GM23338 (cell line): ENCODE measurements around the gene CELA3A. TPM values are rescaled to one million over a fixed set of nuclear protein-coding genes. Genes with fewer than 3 reads are reported as not detected.

Source experiments
- ATAC-seq: fragments of 200-7000 bp; cut with Tn5 transposase; 3 replicates; pipeline ENCODE4 v1.9.1; 2020
- DNase-seq: peaks from one replicate; pipeline ENCODE4 v3.0.0-alpha.2; 2015; ENCODE audit warnings: low spot score
- H2AFZ ChIP-seq: fragments of 200-600 bp; sonication (generic); 2 replicates; pipeline ENCODE4 v1.8.0; 2016; ENCODE audit warnings: antibody characterized with exemption, mild to moderate bottlenecking, moderate library complexity
- H3F3A ChIP-seq: fragments of 200-600 bp; sonication (generic); replicated peaks from 2 replicates; pipeline ENCODE4 v1.8.0; 2017; ENCODE audit warnings: antibody characterized with exemption, mixed run types, low read depth
- H3K27ac ChIP-seq: fragments of 200-600 bp; sonication (generic); 2 replicates; pipeline ENCODE4 v1.6.1; 2016; ENCODE audit warnings: low read depth
- H3K27me3 ChIP-seq: fragments of 200-600 bp; sonication (generic); 2 replicates; pipeline ENCODE4 v1.8.0; 2016; ENCODE audit warnings: mild to moderate bottlenecking, mixed run types, moderate library complexity; ENCODE audit not compliant: insufficient read depth
- H3K36me3 ChIP-seq: fragments of 200-600 bp; sonication (generic); 2 replicates; pipeline ENCODE4 v1.8.0; 2016; ENCODE audit warnings: mild to moderate bottlenecking; ENCODE audit not compliant: insufficient read depth
- H3K4me1 ChIP-seq: fragments of 200-600 bp; sonication (generic); 2 replicates; pipeline ENCODE4 v1.8.0; 2016; ENCODE audit warnings: mild to moderate bottlenecking, moderate library complexity; ENCODE audit not compliant: insufficient read depth
- H3K4me2 ChIP-seq: fragments of 200-600 bp; sonication (generic); 2 replicates; pipeline ENCODE4 v1.7.1; 2017; ENCODE audit warnings: mixed run types
- H3K4me3 ChIP-seq: fragments of 200-600 bp; sonication (generic); 2 replicates; pipeline ENCODE4 v1.6.1; 2016; ENCODE audit warnings: mixed run types
- H3K79me2 ChIP-seq: fragments of 200-600 bp; sonication (generic); replicated peaks from 2 replicates; pipeline ENCODE4 v1.8.0; 2017; ENCODE audit warnings: mild to moderate bottlenecking; ENCODE audit not compliant: insufficient read depth
- H3K9me2 ChIP-seq: fragments of 200-600 bp; sonication (generic); 2 replicates; pipeline ENCODE4 v1.8.0; 2017; ENCODE audit not compliant: insufficient read depth
- H4K20me1 ChIP-seq: fragments of 200-600 bp; sonication (generic); replicated peaks from 2 replicates; pipeline ENCODE4 v1.8.0; 2017; ENCODE audit warnings: mild to moderate bottlenecking; ENCODE audit not compliant: insufficient read depth
- H3K27ac Mint-ChIP-seq: 2 replicates; pipeline ENCODE4 v1.8.0; 2020; ENCODE audit warnings: inconsistent platforms, mild to moderate bottlenecking, moderate library complexity, mixed read lengths
- H3K27me3 Mint-ChIP-seq: 3 replicates; pipeline ENCODE4 v1.8.0; 2022; ENCODE audit warnings: low read depth, mild to moderate bottlenecking, moderate library complexity, mixed read lengths, inconsistent platforms; ENCODE audit not compliant: insufficient read depth, poor library complexity
- H3K36me3 Mint-ChIP-seq: 3 replicates; pipeline ENCODE4 v1.8.0; 2021; ENCODE audit warnings: low read depth, mild to moderate bottlenecking, inconsistent platforms, moderate library complexity, mixed read lengths
- H3K4me1 Mint-ChIP-seq: 3 replicates; pipeline ENCODE4 v1.8.0; 2020; ENCODE audit warnings: mild to moderate bottlenecking, inconsistent platforms, mixed read lengths
- H3K4me3 Mint-ChIP-seq: 3 replicates; pipeline ENCODE4 v1.8.0; 2021; ENCODE audit warnings: moderate library complexity, mild to moderate bottlenecking, inconsistent platforms, mixed read lengths
- H3K9me3 Mint-ChIP-seq: 3 replicates; pipeline ENCODE4 v1.8.0; 2020; ENCODE audit warnings: moderate library complexity, mild to moderate bottlenecking, inconsistent platforms, mixed read lengths
- CREB1 ChIP-seq: fragments of 250-450 bp; sonication (Bioruptor Pico); IDR thresholded peaks from 2 replicates; pipeline ENCODE4 v1.5.0; 2020; ENCODE audit warnings: low read depth, mild to moderate bottlenecking, moderate library complexity
- EZH2 ChIP-seq: fragments of 200-600 bp; sonication (generic); IDR thresholded peaks from one replicate; pipeline ENCODE4 v1.8.0; 2017; ENCODE audit warnings: antibody characterized with exemption, mild to moderate bottlenecking, low read depth; ENCODE audit not compliant: unreplicated experiment
- EZH2phosphoT487 ChIP-seq: fragments of 200-600 bp; sonication (generic); IDR thresholded peaks from one replicate; pipeline ENCODE4 v1.8.1; 2018; ENCODE audit warnings: antibody characterized with exemption; ENCODE audit not compliant: unreplicated experiment
- JUNB ChIP-seq: IDR thresholded peaks from one replicate; pipeline ENCODE4 v1.6.1; 2016; ENCODE audit warnings: antibody characterized with exemption; ENCODE audit not compliant: unreplicated experiment
- NANOG ChIP-seq: IDR thresholded peaks from 2 replicates; pipeline ENCODE4 v1.6.1; 2016; ENCODE audit warnings: antibody characterized with exemption, borderline replicate concordance
- POLR2AphosphoS5 ChIP-seq: IDR thresholded peaks from 2 replicates; pipeline ENCODE4 v1.6.1; 2016; ENCODE audit warnings: antibody characterized with exemption, low read depth
- REST ChIP-seq: IDR thresholded peaks from one replicate; pipeline ENCODE4 v1.6.1; 2018; ENCODE audit warnings: antibody characterized with exemption; ENCODE audit not compliant: unreplicated experiment
- STAT1 ChIP-seq: IDR thresholded peaks from one replicate; pipeline ENCODE4 v1.6.1; 2016; ENCODE audit warnings: antibody characterized with exemption; ENCODE audit not compliant: unreplicated experiment
- ZNF114 ChIP-seq: fragments of 250-450 bp; sonication (Bioruptor Pico); IDR thresholded peaks from 2 replicates; pipeline ENCODE4 v1.5.0; 2020; ENCODE audit warnings: mild to moderate bottlenecking, moderate library complexity
- ZNF331 ChIP-seq: fragments of 250-450 bp; sonication (Bioruptor Pico); IDR thresholded peaks from 2 replicates; pipeline ENCODE4 v1.5.0; 2020; ENCODE audit warnings: low read depth, mild to moderate bottlenecking, moderate library complexity
- polyA plus RNA-seq: library from polyadenylated mRNA; unstranded; fragments of >200 nt; fragmentation: Nextera tagmentation; extraction: Ambion mirVana; gene quantifications from 2 replicates; pipeline ENCODE4 v1.2.1, GENCODE V29; 2016
- total RNA-seq: library from RNA; depleted of rRNA; stranded (reverse); fragments of >200 nt; shearing (Covaris generic); gene quantifications from 2 replicates; pipeline ENCODE4 v1.2.3, GENCODE V29; 2014
- TF ChIP-seq, protein P1 (sequence below): fragments of 250-450 bp; sonication (Bioruptor Pico); IDR thresholded peaks from 2 replicates; pipeline ENCODE4 v1.5.0; 2020; ENCODE audit warnings: mild to moderate bottlenecking, moderate library complexity
- TF ChIP-seq, protein P2 (sequence below): IDR thresholded peaks from 2 replicates; pipeline ENCODE4 v1.6.1; 2016; ENCODE audit warnings: antibody characterized with exemption

Gene CELA3A
- total and polyA plus RNA-seq, 2 experiments from 2014 or later, result not detected

GRCh38 chr1:22056043-22056442 is 54.6 kb downstream of the CELA3A start:
- H3F3A ChIP-seq, result peaks cover 10% of the 10 kb centered on the region
- no peak overlapping the region for H3K27ac ChIP-seq
- peaks cover 78% of the 10 kb centered on the region for H3K79me2 ChIP-seq
- no peaks in the 10 kb centered on the region for H3K27me3 ChIP-seq
- ATAC-seq (no peak), DNase-seq (no peak)
- H3K4me2 ChIP-seq, result no peak overlapping the region
- Mint-ChIP-seq H3K9me3 (no peaks in the 10 kb centered on the region), H3K36me3 (peaks cover 20% of the 10 kb centered on the region; the same call in 2 of the 3 replicates), H3K27ac (no peak overlapping the region), H3K4me1 (peaks cover 14% of the 10 kb centered on the region), H3K27me3 (peaks cover 6% of the 10 kb centered on the region), H3K4me3 (no peak overlapping the region)
- peaks cover 24% of the 10 kb centered on the region for H3K4me1 ChIP-seq
- H3K36me3 ChIP-seq, result no peaks in the 10 kb centered on the region; the same call in 1 of the 2 replicates
- H2AFZ ChIP-seq, result no peak overlapping the region
- H3K4me3 ChIP-seq, result no peak overlapping the region
- no peak for TF ChIP-seq EZH2phosphoT487
- no peak for TF ChIP-seq REST
- no peak for TF ChIP-seq JUNB
- TF ChIP-seq STAT1, result no peak
- no peak for TF ChIP-seq ZNF331
- TF ChIP-seq ZNF114, result no peak
- TF ChIP-seq, protein P1, sequence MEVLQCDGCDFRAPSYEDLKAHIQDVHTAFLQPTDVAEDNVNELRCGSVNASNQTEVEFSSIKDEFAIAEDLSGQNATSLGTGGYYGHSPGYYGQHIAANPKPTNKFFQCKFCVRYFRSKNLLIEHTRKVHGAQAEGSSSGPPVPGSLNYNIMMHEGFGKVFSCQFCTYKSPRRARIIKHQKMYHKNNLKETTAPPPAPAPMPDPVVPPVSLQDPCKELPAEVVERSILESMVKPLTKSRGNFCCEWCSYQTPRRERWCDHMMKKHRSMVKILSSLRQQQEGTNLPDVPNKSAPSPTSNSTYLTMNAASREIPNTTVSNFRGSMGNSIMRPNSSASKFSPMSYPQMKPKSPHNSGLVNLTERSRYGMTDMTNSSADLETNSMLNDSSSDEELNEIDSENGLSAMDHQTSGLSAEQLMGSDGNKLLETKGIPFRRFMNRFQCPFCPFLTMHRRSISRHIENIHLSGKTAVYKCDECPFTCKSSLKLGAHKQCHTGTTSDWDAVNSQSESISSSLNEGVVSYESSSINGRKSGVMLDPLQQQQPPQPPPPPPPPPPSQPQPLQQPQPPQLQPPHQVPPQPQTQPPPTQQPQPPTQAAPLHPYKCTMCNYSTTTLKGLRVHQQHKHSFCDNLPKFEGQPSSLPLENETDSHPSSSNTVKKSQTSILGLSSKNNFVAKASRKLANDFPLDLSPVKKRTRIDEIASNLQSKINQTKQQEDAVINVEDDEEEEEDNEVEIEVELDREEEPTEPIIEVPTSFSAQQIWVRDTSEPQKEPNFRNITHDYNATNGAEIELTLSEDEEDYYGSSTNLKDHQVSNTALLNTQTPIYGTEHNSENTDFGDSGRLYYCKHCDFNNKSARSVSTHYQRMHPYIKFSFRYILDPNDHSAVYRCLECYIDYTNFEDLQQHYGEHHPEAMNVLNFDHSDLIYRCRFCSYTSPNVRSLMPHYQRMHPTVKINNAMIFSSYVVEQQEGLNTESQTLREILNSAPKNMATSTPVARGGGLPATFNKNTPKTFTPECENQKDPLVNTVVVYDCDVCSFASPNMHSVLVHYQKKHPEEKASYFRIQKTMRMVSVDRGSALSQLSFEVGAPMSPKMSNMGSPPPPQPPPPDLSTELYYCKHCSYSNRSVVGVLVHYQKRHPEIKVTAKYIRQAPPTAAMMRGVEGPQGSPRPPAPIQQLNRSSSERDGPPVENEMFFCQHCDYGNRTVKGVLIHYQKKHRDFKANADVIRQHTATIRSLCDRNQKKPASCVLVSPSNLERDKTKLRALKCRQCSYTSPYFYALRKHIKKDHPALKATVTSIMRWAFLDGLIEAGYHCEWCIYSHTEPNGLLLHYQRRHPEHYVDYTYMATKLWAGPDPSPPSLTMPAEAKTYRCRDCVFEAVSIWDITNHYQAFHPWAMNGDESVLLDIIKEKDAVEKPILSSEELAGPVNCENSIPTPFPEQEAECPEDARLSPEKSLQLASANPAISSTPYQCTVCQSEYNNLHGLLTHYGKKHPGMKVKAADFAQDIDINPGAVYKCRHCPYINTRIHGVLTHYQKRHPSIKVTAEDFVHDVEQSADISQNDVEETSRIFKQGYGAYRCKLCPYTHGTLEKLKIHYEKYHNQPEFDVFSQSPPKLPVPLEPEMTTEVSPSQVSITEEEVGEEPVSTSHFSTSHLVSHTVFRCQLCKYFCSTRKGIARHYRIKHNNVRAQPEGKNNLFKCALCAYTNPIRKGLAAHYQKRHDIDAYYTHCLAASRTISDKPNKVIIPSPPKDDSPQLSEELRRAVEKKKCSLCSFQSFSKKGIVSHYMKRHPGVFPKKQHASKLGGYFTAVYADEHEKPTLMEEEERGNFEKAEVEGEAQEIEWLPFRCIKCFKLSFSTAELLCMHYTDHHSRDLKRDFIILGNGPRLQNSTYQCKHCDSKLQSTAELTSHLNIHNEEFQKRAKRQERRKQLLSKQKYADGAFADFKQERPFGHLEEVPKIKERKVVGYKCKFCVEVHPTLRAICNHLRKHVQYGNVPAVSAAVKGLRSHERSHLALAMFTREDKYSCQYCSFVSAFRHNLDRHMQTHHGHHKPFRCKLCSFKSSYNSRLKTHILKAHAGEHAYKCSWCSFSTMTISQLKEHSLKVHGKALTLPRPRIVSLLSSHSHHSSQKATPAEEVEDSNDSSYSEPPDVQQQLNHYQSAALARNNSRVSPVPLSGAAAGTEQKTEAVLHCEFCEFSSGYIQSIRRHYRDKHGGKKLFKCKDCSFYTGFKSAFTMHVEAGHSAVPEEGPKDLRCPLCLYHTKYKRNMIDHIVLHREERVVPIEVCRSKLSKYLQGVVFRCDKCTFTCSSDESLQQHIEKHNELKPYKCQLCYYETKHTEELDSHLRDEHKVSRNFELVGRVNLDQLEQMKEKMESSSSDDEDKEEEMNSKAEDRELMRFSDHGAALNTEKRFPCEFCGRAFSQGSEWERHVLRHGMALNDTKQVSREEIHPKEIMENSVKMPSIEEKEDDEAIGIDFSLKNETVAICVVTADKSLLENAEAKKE (CRISPR knock-in tag), result no peak
- TF ChIP-seq EZH2, result no peak
- TF ChIP-seq POLR2AphosphoS5, result no peak
- TF ChIP-seq, protein P2, sequence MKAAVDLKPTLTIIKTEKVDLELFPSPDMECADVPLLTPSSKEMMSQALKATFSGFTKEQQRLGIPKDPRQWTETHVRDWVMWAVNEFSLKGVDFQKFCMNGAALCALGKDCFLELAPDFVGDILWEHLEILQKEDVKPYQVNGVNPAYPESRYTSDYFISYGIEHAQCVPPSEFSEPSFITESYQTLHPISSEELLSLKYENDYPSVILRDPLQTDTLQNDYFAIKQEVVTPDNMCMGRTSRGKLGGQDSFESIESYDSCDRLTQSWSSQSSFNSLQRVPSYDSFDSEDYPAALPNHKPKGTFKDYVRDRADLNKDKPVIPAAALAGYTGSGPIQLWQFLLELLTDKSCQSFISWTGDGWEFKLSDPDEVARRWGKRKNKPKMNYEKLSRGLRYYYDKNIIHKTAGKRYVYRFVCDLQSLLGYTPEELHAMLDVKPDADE, result no peak
- no peak for TF ChIP-seq NANOG
- no peak for TF ChIP-seq CREB1 (CRISPR knock-in tag)
- peaks cover 40% of the 10 kb centered on the region for H4K20me1 ChIP-seq
- H3K9me2 ChIP-seq, result no peaks in the 10 kb centered on the region
